IMR-90 (cell line): ENCODE data around the gene SLC9A1.

ENCODE experiments used
- CEBPB ChIP-seq: IDR thresholded peaks from 2 replicates; pipeline ENCODE4 v1.6.1; 2012; ENCODE audit warnings: low read depth, low read length, improper control_type of control experiment
- MAFK ChIP-seq: IDR thresholded peaks from 2 replicates; pipeline ENCODE4 v1.6.1; 2012; ENCODE audit warnings: low read depth, low read length, improper control_type of control experiment
- MAZ ChIP-seq: IDR thresholded peaks from 2 replicates; pipeline ENCODE4 v1.6.1; 2012; ENCODE audit warnings: low read depth, mild to moderate bottlenecking, low read length, improper control_type of control experiment, moderate library complexity, borderline replicate concordance
- MXI1 ChIP-seq: IDR thresholded peaks from 2 replicates; pipeline ENCODE4 v1.6.1; 2012; ENCODE audit warnings: low read depth, mild to moderate bottlenecking, low read length, moderate library complexity, borderline replicate concordance
- NFE2L2 ChIP-seq: fragments of 150-350 bp; IDR thresholded peaks from 2 replicates; pipeline ENCODE4 v1.6.1; 2016; ENCODE audit warnings: low read depth, mild to moderate bottlenecking, low read length
- POLR2A ChIP-seq: IDR thresholded peaks from 2 replicates; pipeline ENCODE4 v1.6.1; 2012; ENCODE audit warnings: mild to moderate bottlenecking, low read depth, low read length
- RAD21 ChIP-seq: IDR thresholded peaks from 2 replicates; pipeline ENCODE4 v1.6.1; 2012; ENCODE audit warnings: low read length, improper control_type of control experiment
- RCOR1 ChIP-seq: IDR thresholded peaks from 2 replicates; pipeline ENCODE4 v1.6.1; 2012; ENCODE audit warnings: mild to moderate bottlenecking, low read length, improper control_type of control experiment; ENCODE audit not compliant: insufficient replicate concordance
- USF2 ChIP-seq: fragments of 150-350 bp; IDR thresholded peaks from 2 replicates; pipeline ENCODE4 v1.6.1; 2017; ENCODE audit warnings: mild to moderate bottlenecking, antibody characterized with exemption, low read length, low read depth
- TF ChIP-seq, protein P1 (sequence below): conservative IDR thresholded peaks from 2 replicates; pipeline ENCODE4 v1.5.1; 2012; ENCODE audit warnings: mild to moderate bottlenecking, low read depth, low read length, improper control_type of control experiment

DNA sequence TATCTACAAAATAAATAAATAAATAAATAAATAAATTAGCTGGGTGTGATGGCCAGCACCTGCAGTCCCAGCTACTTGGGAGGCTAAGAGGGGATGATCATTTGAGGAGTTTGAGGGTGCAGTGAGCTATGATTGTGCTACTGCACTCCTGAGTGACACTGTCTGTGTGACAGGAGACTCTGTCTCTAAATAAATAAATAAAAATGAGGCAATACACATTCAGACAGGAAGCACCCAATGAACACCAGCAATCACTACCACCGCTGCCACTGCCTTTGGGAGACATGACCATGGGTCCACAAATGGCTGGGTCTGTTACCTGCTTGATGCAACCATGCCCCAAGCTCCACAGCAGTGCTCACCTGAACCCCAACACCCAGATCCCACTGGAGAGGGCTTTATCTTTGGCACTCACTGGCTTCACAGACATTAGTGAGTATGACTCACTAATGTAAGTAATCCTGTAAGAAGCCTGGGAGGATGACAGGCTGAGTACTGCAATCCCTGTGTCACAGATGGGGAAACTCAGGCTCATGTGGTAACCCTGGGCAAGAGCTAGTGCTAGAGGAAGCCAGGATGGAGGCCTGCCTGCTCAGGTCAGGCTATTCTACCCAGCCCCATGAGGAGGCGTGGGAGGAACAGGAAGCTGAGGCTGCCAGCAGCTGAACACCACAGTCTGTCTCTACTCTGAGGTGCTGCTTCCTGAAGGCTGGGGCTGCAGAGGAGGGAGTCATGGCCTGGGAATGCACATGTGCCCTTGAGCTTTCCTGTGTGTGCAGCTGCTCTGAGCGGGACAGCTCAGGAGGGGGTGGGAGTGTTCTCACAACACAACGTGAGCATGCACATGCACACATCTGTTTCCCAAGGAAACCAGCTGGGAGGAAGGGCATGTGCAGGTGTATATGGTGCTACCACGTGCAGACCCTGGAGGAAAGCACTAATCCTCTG is 43.0 kb downstream of the SLC9A1 start:
- peak; percentile 88; the same call in 1 of the 2 replicates for TF ChIP-seq MXI1
- TF ChIP-seq, protein P1, sequence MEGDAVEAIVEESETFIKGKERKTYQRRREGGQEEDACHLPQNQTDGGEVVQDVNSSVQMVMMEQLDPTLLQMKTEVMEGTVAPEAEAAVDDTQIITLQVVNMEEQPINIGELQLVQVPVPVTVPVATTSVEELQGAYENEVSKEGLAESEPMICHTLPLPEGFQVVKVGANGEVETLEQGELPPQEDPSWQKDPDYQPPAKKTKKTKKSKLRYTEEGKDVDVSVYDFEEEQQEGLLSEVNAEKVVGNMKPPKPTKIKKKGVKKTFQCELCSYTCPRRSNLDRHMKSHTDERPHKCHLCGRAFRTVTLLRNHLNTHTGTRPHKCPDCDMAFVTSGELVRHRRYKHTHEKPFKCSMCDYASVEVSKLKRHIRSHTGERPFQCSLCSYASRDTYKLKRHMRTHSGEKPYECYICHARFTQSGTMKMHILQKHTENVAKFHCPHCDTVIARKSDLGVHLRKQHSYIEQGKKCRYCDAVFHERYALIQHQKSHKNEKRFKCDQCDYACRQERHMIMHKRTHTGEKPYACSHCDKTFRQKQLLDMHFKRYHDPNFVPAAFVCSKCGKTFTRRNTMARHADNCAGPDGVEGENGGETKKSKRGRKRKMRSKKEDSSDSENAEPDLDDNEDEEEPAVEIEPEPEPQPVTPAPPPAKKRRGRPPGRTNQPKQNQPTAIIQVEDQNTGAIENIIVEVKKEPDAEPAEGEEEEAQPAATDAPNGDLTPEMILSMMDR = peak; percentile 60
- 0 out of 2 replicates have a peak, but pooled peaks have one; percentile 7 for TF ChIP-seq MAFK
- TF ChIP-seq POLR2A = no peak
- TF ChIP-seq RAD21 = peak; percentile 63
- peak; percentile 4; the same call in 1 of the 2 replicates for TF ChIP-seq NFE2L2
- peak; percentile 98 for TF ChIP-seq CEBPB
- peak; percentile 87 for TF ChIP-seq MAZ
- peak; percentile 91 for TF ChIP-seq RCOR1
- TF ChIP-seq USF2 = peak; percentile 65
